ENCODE data around the gene PRR15.

- TF ChIP-seq CTCF (IDR thresholded peaks at IDR 0.05) (no peak), POLR2A (IDR thresholded peaks at IDR 0.05) (no peak)
These were observed 41.1 kb downstream of the PRR15 start for GRCh38 chr7:29604702-29605101.
